HepG2 (cell line): Measurements from ENCODE around the gene FAHD1. TPM values are rescaled to one million over a fixed set of nuclear protein-coding genes. Genes with fewer than 3 reads are reported as not detected.

ENCODE experiments used
- ATAC-seq: fragments of 200-7000 bp; cut with Tn5 transposase; 3 replicates; pipeline ENCODE4 v1.9.1; 2020; ENCODE audit warnings: mild to moderate bottlenecking, moderate library complexity
- BruUV-seq: library from RNA; stranded (reverse); fragments of 400-500 nt; replicated peaks from 2 replicates; lab custom pipeline; 2021; lab: Mats Ljungman, UMichigan
- CTCF ChIA-PET: fragments of 300-600 bp; formaldehyde crosslinking; extraction: SDS; loops from one replicate; lab custom pipeline; 2021; ENCODE audit warnings: low total read pairs, inconsistent platforms, low intra/inter-chr PET ratio; lab: Yijun Ruan, JAX
- POLR2A ChIA-PET: fragments of 350-600 bp; sonication (Branson Sonifier 250); formaldehyde crosslinking; loops from one replicate; lab custom pipeline; 2020; ENCODE audit warnings: antibody characterized with exemption, inconsistent platforms; lab: Yijun Ruan, JAX
- DNase-seq: peaks from one replicate; pipeline ENCODE4 v3.0.0-alpha.2; 2015; ENCODE audit warnings: low spot score
- FAIRE-seq: peaks from 3 replicates; lab custom pipeline; 2011; peaks lifted over from hg19 to GRCh38; lab: Jason Lieb, UNC
- H2AFZ ChIP-seq: one replicate; pipeline ENCODE4 v1.6.1; 2011; ENCODE audit warnings: low read length, inconsistent platforms
- H3K27ac ChIP-seq: fragments of 300-600 bp; 3 replicates; pipeline ENCODE4 v1.8.0; 2011; ENCODE audit warnings: mixed run types, mild to moderate bottlenecking, mixed read lengths, low read length, inconsistent platforms; ENCODE audit not compliant: insufficient read depth; ENCODE audit errors: extremely low read length
- H3K27me3 ChIP-seq, 2 experiments: fragments of 200-600 bp in 1 of 2; 2 replicates in 1 of 2; 3 replicates in 1 of 2; pipeline versions ENCODE4 v1.6.0 to v1.8.0; 2011; ENCODE audit warnings: low read length in 2 of 2, mild to moderate bottlenecking in 2 of 2, moderate library complexity in 2 of 2, inconsistent platforms in 1 of 2; ENCODE audit not compliant: insufficient read depth in 2 of 2, control insufficient read depth in 1 of 2
- H3K36me3 ChIP-seq, 2 experiments: fragments of 200-600 bp in 1 of 2; replicated peaks in 1 of 2; 2 replicates in 1 of 2; 3 replicates in 1 of 2; pipeline versions ENCODE4 v1.5.1 to v1.8.0; 2011; ENCODE audit warnings: low read length in 2 of 2, inconsistent platforms in 1 of 2; ENCODE audit not compliant: insufficient read depth in 2 of 2, control insufficient read depth in 1 of 2
- H3K4me1 ChIP-seq: 2 replicates; pipeline ENCODE4 v1.5.1; 2012; ENCODE audit warnings: low read length, inconsistent platforms; ENCODE audit not compliant: insufficient read depth
- H3K4me2 ChIP-seq: 2 replicates; pipeline ENCODE4 v1.6.0; 2011; ENCODE audit warnings: low read depth, low read length, inconsistent platforms
- H3K4me3 ChIP-seq, 3 experiments: fragments of 200-600 bp in 1 of 3; sonication (generic), shearing (Covaris generic) in 1 of 3; replicated peaks in 1 of 3; 2 replicates each; pipeline ENCODE4 v1.5.1; 2011 to 2016; ENCODE audit warnings: low read length in 3 of 3, inconsistent platforms in 2 of 3, low read depth in 2 of 3, mild to moderate bottlenecking in 2 of 3, control low read depth in 1 of 3, mixed read lengths in 1 of 3; ENCODE audit not compliant: insufficient read depth in 1 of 3
- H3K79me2 ChIP-seq: one replicate; pipeline ENCODE4 v1.6.1; 2011; ENCODE audit warnings: low read length, inconsistent platforms; ENCODE audit not compliant: insufficient read depth
- H3K9ac ChIP-seq: 2 replicates; pipeline ENCODE4 v1.6.0; 2011; ENCODE audit warnings: mild to moderate bottlenecking, low read depth, low read length, inconsistent platforms; ENCODE audit not compliant: insufficient read depth
- H3K9me3 ChIP-seq: 2 replicates; pipeline ENCODE4 v1.5.1; 2012; ENCODE audit warnings: mild to moderate bottlenecking, low read length
- H4K20me1 ChIP-seq: 2 replicates; pipeline ENCODE4 v1.6.0; 2011; ENCODE audit warnings: inconsistent platforms, mild to moderate bottlenecking, low read length, moderate library complexity; ENCODE audit not compliant: insufficient read depth
- BATF2 ChIP-seq: sonication (generic); formaldehyde crosslinking; IDR thresholded peaks from 2 replicates; pipeline ENCODE4 v1.8.0; 2022; ENCODE audit warnings: mild to moderate bottlenecking, missing genetic modification reagents, moderate library complexity
- GLMP ChIP-seq: sonication (generic); formaldehyde crosslinking; IDR thresholded peaks from 2 replicates; pipeline ENCODE4 v1.9.0; 2021; ENCODE audit warnings: missing genetic modification reagents, mild to moderate bottlenecking, borderline replicate concordance
- HIC2 ChIP-seq: sonication (generic); formaldehyde crosslinking; IDR thresholded peaks from 2 replicates; pipeline ENCODE4 v1.9.0; 2022; ENCODE audit warnings: low read depth, missing genetic modification reagents
- HNF1A ChIP-seq, 2 experiments: sonication (generic) in 1 of 2; formaldehyde crosslinking in 1 of 2; IDR thresholded peaks; 2 replicates each; pipeline versions ENCODE4 v1.4.0 to v1.6.1; 2016 to 2020; ENCODE audit warnings: borderline replicate concordance in 1 of 2, low read depth in 1 of 2, mild to moderate bottlenecking in 1 of 2, missing genetic modification reagents in 1 of 2
- UBTF ChIP-seq: sonication (generic); formaldehyde crosslinking; IDR thresholded peaks from 2 replicates; pipeline ENCODE4 v1.4.0; 2020; ENCODE audit warnings: mild to moderate bottlenecking, missing genetic modification reagents
- ZFP90 ChIP-seq: sonication (generic); formaldehyde crosslinking; IDR thresholded peaks from 2 replicates; pipeline ENCODE4 v1.8.0; 2022; ENCODE audit warnings: missing genetic modification reagents, mild to moderate bottlenecking, inconsistent platforms, borderline replicate concordance
- ZNF124 ChIP-seq: sonication (generic); formaldehyde crosslinking; IDR thresholded peaks from 2 replicates; pipeline ENCODE4 v1.4.0; 2020; ENCODE audit warnings: missing genetic modification reagents
- ZNF263 ChIP-seq: sonication (generic); formaldehyde crosslinking; IDR thresholded peaks from 2 replicates; pipeline ENCODE4 v1.4.0; 2020; ENCODE audit warnings: missing genetic modification reagents
- ZSCAN12 ChIP-seq: sonication (generic); formaldehyde crosslinking; IDR thresholded peaks from 2 replicates; pipeline ENCODE4 v1.9.0; 2021; ENCODE audit warnings: mild to moderate bottlenecking, missing genetic modification reagents
- WGBS: methylation state at CpG from one replicate; pipeline ENCODE4 v1.1.6; 2017; ENCODE audit warnings: low lambda C conversion rate; 5-methylcytosine and 5-hydroxymethylcytosine counted together
- in situ Hi-C: cut with HindIII; loops from 2 replicates; pipeline ENCODE4 v1.10.0; 2017; ENCODE audit warnings: low pct_unique_long_range_greater_than_20kb; ENCODE audit not compliant: extremely low pct_ligation_motif_present
- intact Hi-C: fragments of 100-400 bp; cut with micrococcal nuclease; formaldehyde crosslinking; loops from one replicate; pipeline ENCODE4 v1.10.0; 2022; ENCODE audit not compliant: unreplicated experiment
- polyA plus RNA-seq, 8 experiments: library from polyadenylated mRNA; depleted of rRNA in 3 of 8; stranded (reverse) in 7 of 8; unstranded in 1 of 8; fragments of >200 nt; fragmentation: Illumina TruSeq in 4 of 8; extraction: Trizol in 4 of 8; gene quantifications; 2 replicates each; pipeline versions ENCODE4 v1.2.1 to v1.2.3, GENCODE V29; 2011 to 2016; ENCODE audit warnings: low read depth in 4 of 8, missing spikeins in 1 of 8, mixed read lengths in 1 of 8; ENCODE audit not compliant: insufficient read depth in 1 of 8
- total RNA-seq, 5 experiments: library from RNA; depleted of rRNA; stranded (reverse); fragments of >200 nt; fragmentation: Illumina TruSeq; extraction: Trizol; gene quantifications; 2 replicates each; pipeline ENCODE4 v1.2.3, GENCODE V29; 2016; ENCODE audit warnings: low read depth in 1 of 5

FAHD1 gene
- total and polyA plus RNA-seq, 2 of the 13 experiments (the other 11 are each of a cell fraction or from before 2014, with no cell fraction given): 39.0 to 45.3 TPM

- no peak for TF ChIP-seq HIC2
- TF ChIP-seq ZSCAN12 (CRISPR knock-in tag): no peak
- no peak for TF ChIP-seq ZNF124 (CRISPR knock-in tag)
- no peak for TF ChIP-seq BATF2 (CRISPR knock-in tag)
- no peak for TF ChIP-seq ZFP90 (CRISPR knock-in tag)
Measured at GRCh38 chr16:1857433-1858097, 30.6 kb downstream of the FAHD1 start (continued).

- intact Hi-C loops (no loop called here), in situ Hi-C loops (no loop called here)
- Histone ChIP-seq H4K20me1 (no peaks in the 10 kb centered on the region), H3K27me3 (peaks cover 2 to 14% of the 10 kb centered on the region in 2 experiments; a peak in 3 of 5 replicates), H3K4me1 (peaks cover 23% of the 10 kb centered on the region), H3K79me2 (no peaks in the 10 kb centered on the region), H3K4me2 (peak overlapping the region; percentile 61), H2AFZ (peak overlapping the region; percentile 74), H3K9ac (0 out of 2 replicates have a peak overlapping the region, but pooled peaks have one; percentile 2), H3K4me3 (peak overlapping the region in 2 of 3 experiments; percentile 31 to 34; a peak in 1 of 6 replicates), H3K9me3 (no peaks in the 10 kb centered on the region), H3K27ac (no peak overlapping the region), H3K36me3 (no peaks in the 10 kb centered on the region)
- ChIA-PET POLR2A (interaction anchor here (0.8 to 1.2 kb wide), 3 partner anchors 28 to 82 kb away, joined by 3 to 5 read pairs (median 3); no protein-coding TSS in a partner anchor), CTCF (no interaction called here)
- no peak for FAIRE-seq
- ATAC-seq: peak; percentile 91
- WGBS: 5% methylated on average over 8 of the region's 8 CpGs
- no TSS peak for BruUV-seq
- DNase-seq: no peak
- peak; percentile 53 for TF ChIP-seq ZNF263 (CRISPR knock-in tag)
- TF ChIP-seq UBTF (CRISPR knock-in tag): 0 out of 2 replicates have a peak, but pooled peaks have one; percentile 28
- TF ChIP-seq HNF1A (IDR thresholded peaks at IDR 0.05; ENCODE audit: low read depth): no peak
- no peak for TF ChIP-seq HNF1A (CRISPR knock-in tag; IDR thresholded peaks at IDR 0.05; ENCODE audit: borderline replicate concordance)
- no peak for TF ChIP-seq GLMP (CRISPR knock-in tag)
Measured at GRCh38 chr16:1858189-1858865, 31.3 kb downstream of the FAHD1 start.
